Fibroblast of skin of scalp (primary cell): ENCODE data around the gene ZNF684. TPM values are rescaled to one million over a fixed set of nuclear protein-coding genes. Genes with fewer than 3 reads are reported as not detected.
"Not testable (repeated sequence)": the region's sequence is repeated elsewhere in the genome, so short reads cannot be mapped to it uniquely, and the experiment has no call there.

Source experiments
- DNase-seq: peaks from one replicate; pipeline ENCODE4 v3.0.0-alpha.2; 2013
- polyA plus RNA-seq, 2 experiments: library from polyadenylated mRNA; unstranded; fragments of 120-200 nt; gene quantifications; one replicate each; pipeline ENCODE4 v1.2.1, GENCODE V29; 2013; ENCODE audit not compliant: insufficient read length in 2 of 2

Gene ZNF684
- polyA plus RNA-seq (2013, experiment 1 of 2; ENCODE audit: insufficient read length), result 4.1 TPM
- 4.0 TPM for polyA plus RNA-seq (2013, experiment 2 of 2; ENCODE audit: insufficient read length)

GRCh38 chr1:40531381-40532061 is at the start of gene ZNF684:
ZNF684 (plus strand) TSS chr1:40531637; CDS start chr1:40533167, 1,530 bp downstream.
- peak; percentile 95 for DNase-seq

- no peak for DNase-seq
Measured at GRCh38 chr1:40495315-40495903, 36.0 kb upstream of the ZNF684 start.

- DNase-seq, result not testable (repeated sequence)
Measured at GRCh38 chr1:40502651-40503050, 28.8 kb upstream of the ZNF684 start.

- DNase-seq, result no peak
Measured at GRCh38 chr1:40507973-40508372, 23.5 kb upstream of the ZNF684 start.

GRCh38 chr1:40508375-40509341 is 22.8 kb upstream of the ZNF684 start, which contains the start of gene EXO5:
EXO5 (plus strand) TSS chr1:40508767; CDS start chr1:40514545, 5,778 bp downstream.
- peak; percentile 81 for DNase-seq

- no peak for DNase-seq
Measured at GRCh38 chr1:40519517-40519916, 11.9 kb upstream of the ZNF684 start.

GRCh38 chr1:40530735-40531380 is 579 bp upstream of the ZNF684 start:
- no peak for DNase-seq

- DNase-seq, result no peak
Measured at GRCh38 chr1:40532062-40532389, 589 bp downstream of the ZNF684 start.

- peak; percentile 50 for DNase-seq
Measured at GRCh38 chr1:40532844-40533424, 1.5 kb downstream of the ZNF684 start.

- DNase-seq, result no peak
Measured at GRCh38 chr1:40534589-40534988, 3.2 kb downstream of the ZNF684 start.

- DNase-seq, result no peak
Measured at GRCh38 chr1:40535732-40536131, 4.3 kb downstream of the ZNF684 start.

GRCh38 chr1:40539338-40539737 is 7.9 kb downstream of the ZNF684 start:
- no peak for DNase-seq

- DNase-seq, result no peak
Measured at GRCh38 chr1:40546957-40547356, 15.5 kb downstream of the ZNF684 start.

- no peak for DNase-seq
Measured at GRCh38 chr1:40553017-40553416, 21.6 kb downstream of the ZNF684 start.

- DNase-seq, result not testable (repeated sequence)
Measured at GRCh38 chr1:40554807-40555206, 23.4 kb downstream of the ZNF684 start.

GRCh38 chr1:40556121-40556520 is 24.7 kb downstream of the ZNF684 start:
- DNase-seq, result no peak

GRCh38 chr1:40558241-40558640 is 26.8 kb downstream of the ZNF684 start:
- not testable (repeated sequence) for DNase-seq

GRCh38 chr1:40562185-40562584 is 30.7 kb downstream of the ZNF684 start:
- DNase-seq, result no peak

GRCh38 chr1:40563266-40563665 is 31.8 kb downstream of the ZNF684 start:
- DNase-seq, result no peak

- no peak for DNase-seq
Measured at GRCh38 chr1:40564506-40564905, 33.1 kb downstream of the ZNF684 start.

- DNase-seq, result no peak
Measured at GRCh38 chr1:40564913-40565312, 33.5 kb downstream of the ZNF684 start.

GRCh38 chr1:40567825-40568224 is 36.4 kb downstream of the ZNF684 start:
- DNase-seq, result no peak
